ENCODE results near the gene KCNH1.
A peak's percentile ranks its signal among the peaks of the same experiment; 100 is the strongest.

KCNH1 gene

GRCh38 chr1:211133836-211134669 is at the start of gene KCNH1:
KCNH1 (minus strand) TSS chr1:211134148; CDS start chr1:211133945, 203 bp downstream.
- DNase-seq = peak; percentile 86

GRCh38 chr1:211182746-211183145 is 48.8 kb upstream of the KCNH1 start:
- no peak for DNase-seq

- no peak for DNase-seq
Measured at GRCh38 chr1:211174375-211174774, 40.4 kb upstream of the KCNH1 start.

GRCh38 chr1:211172657-211173056 is 38.7 kb upstream of the KCNH1 start:
- no peak for DNase-seq

GRCh38 chr1:211169353-211169752 is 35.4 kb upstream of the KCNH1 start:
- no peak for DNase-seq

GRCh38 chr1:211158866-211159265 is 24.9 kb upstream of the KCNH1 start:
- no peak for DNase-seq

- no peak for DNase-seq
Measured at GRCh38 chr1:211155040-211155439, 21.1 kb upstream of the KCNH1 start.

- no peak for DNase-seq
Measured at GRCh38 chr1:211153932-211154331, 20.0 kb upstream of the KCNH1 start.

GRCh38 chr1:211148366-211148765 is 14.4 kb upstream of the KCNH1 start:
- no peak for DNase-seq

GRCh38 chr1:211145944-211146343 is 12.0 kb upstream of the KCNH1 start:
- DNase-seq = peak; percentile 56

- DNase-seq = peak; percentile 45
Measured at GRCh38 chr1:211135342-211135950, 1.5 kb upstream of the KCNH1 start.

GRCh38 chr1:211133393-211133835 is 534 bp downstream of the KCNH1 start:
- no peak for DNase-seq

GRCh38 chr1:211132721-211133392 is 1.1 kb downstream of the KCNH1 start:
- no peak for DNase-seq

- DNase-seq = no peak
Measured at GRCh38 chr1:211129776-211130175, 4.2 kb downstream of the KCNH1 start.

GRCh38 chr1:211127166-211127565 is 6.8 kb downstream of the KCNH1 start:
- DNase-seq = no peak

GRCh38 chr1:211126622-211127021 is 7.3 kb downstream of the KCNH1 start:
- no peak for DNase-seq

GRCh38 chr1:211118407-211119102 is 15.4 kb downstream of the KCNH1 start:
- no peak for DNase-seq

- no peak for DNase-seq
Measured at GRCh38 chr1:211114446-211114845, 19.5 kb downstream of the KCNH1 start.

- no peak for DNase-seq
Measured at GRCh38 chr1:211113566-211113965, 20.4 kb downstream of the KCNH1 start.

GRCh38 chr1:211111351-211111750 is 22.6 kb downstream of the KCNH1 start:
- no peak for DNase-seq

- DNase-seq = no peak
Measured at GRCh38 chr1:211101481-211101880, 32.5 kb downstream of the KCNH1 start.

- no peak for DNase-seq
Measured at GRCh38 chr1:211099393-211099792, 34.6 kb downstream of the KCNH1 start.

GRCh38 chr1:211095381-211095780 is 38.6 kb downstream of the KCNH1 start:
- no peak for DNase-seq
